Epithelial cell of prostate (primary cell): Measurements from ENCODE around the gene ZNF454.
A peak's percentile ranks its signal among the peaks of the same experiment; 100 is the strongest.

Experiments
- DNase-seq: peaks from one replicate; pipeline ENCODE4 v3.0.0-alpha.2; 2011; ENCODE audit warnings: low read depth, low spot score
- H3K27ac ChIP-seq: fragments of 450-650 bp; 2 replicates; pipeline ENCODE4 v1.5.1; 2017; ENCODE audit warnings: mild to moderate bottlenecking

Gene ZNF454

GRCh38 chr5:178940569-178941360, at the start of gene ZNF454:
Gene ZNF454 (plus strand): TSS chr5:178941198. CDS start chr5:178942792, 1,594 bp downstream.
- no peak within 1 kb of the TSS for H3K27ac ChIP-seq
- DNase-seq: peak; percentile 64

DNA sequence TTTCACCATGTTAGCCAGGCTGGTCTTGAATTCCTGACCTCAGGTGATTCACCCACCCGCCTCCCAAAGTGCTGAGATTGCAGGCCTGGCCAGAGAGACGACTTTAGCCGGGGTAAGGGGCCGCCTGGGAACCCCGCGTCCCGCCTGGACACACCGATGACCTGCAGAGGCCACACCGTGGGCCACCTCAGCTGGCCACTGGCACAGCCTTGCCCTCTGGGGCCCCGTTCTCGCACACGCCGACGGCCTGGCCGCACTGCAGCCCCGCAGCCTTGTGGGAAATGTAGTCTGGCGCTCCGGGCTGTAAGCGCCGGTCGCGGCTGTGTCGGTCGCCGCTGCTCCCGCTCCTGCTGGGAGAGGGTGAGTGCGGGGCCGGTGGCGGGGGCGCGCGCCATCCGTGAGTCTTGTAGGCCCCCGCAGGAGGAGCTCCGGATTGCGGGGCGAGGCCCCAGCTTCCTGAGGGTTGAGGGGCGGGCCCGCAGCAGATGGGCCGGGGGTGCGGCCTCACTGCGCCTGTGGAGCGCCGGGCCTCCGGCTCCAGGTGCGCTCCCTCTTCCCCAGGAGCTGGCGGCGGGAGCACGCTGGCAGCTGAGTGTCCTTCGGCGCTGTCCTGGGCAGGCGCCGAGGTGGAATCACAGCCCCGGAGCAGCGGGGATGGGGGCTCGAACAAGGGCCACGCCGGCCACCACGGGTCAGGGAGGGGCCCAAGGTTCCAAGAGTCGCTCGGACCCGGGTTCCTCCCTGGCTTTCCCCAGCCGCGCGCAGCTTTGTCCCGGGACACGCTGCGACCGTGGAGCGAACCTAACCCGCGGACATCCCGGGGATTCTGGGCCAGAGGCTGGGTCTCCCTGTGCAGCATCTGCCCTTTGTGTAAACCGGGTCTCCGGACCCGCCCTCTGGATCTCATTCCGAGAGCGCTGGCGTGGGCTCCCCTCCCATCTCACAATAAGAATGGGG, 45.1 kb upstream of the ZNF454 start, which contains the start of gene ZFP2:
ZFP2 (plus strand) TSS at position 299 of the 957 bp plus-strand sequence. CDS start 35,401 bp downstream, outside the sequence.
- H3K27ac ChIP-seq: peak within 1 kb of the TSS; percentile 23
- no peak for DNase-seq

GRCh38 chr5:178899289-178899688, 41.7 kb upstream of the ZNF454 start:
- DNase-seq: no peak
- no peak overlapping the region for H3K27ac ChIP-seq

- DNase-seq: peak; percentile 53
- H3K27ac ChIP-seq: no peak overlapping the region
Measured at GRCh38 chr5:178902849-178903248, 38.1 kb upstream of the ZNF454 start.

DNA sequence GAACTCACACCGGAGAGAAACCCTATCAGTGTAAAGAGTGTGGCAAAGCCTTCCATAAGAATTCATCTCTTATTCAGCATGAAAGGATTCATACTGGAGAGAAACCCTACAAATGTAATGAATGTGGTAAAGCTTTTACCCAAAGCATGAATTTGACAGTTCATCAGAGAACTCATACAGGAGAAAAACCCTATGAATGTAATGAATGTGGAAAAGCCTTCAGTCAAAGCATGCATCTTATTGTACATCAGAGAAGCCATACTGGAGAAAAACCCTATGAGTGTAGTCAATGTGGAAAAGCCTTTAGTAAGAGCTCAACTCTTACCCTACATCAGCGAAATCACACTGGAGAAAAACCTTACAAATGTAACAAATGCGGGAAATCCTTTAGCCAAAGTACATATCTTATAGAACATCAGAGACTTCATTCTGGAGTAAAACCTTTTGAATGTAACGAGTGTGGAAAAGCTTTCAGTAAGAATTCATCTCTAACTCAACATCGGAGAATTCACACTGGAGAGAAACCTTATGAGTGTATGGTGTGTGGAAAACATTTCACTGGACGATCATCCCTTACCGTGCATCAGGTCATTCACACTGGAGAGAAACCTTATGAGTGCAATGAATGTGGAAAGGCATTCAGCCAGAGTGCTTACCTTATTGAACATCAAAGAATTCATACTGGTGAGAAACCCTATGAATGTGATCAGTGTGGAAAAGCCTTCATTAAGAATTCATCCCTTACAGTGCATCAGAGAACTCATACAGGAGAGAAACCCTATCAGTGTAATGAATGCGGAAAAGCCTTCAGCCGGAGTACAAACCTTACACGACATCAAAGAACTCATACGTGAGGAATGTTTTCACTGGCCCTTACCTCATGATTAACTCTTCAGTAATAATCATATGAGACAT, 8.9 kb upstream of the ZNF454 start:
- no peak overlapping the region for H3K27ac ChIP-seq
- DNase-seq: no peak

- DNase-seq: no peak
- no peak overlapping the region for H3K27ac ChIP-seq
Measured at GRCh38 chr5:178941361-178941760, 363 bp downstream of the ZNF454 start.

- no peak for DNase-seq
- H3K27ac ChIP-seq: no peak overlapping the region
Measured at GRCh38 chr5:178965465-178966055, 24.6 kb downstream of the ZNF454 start.

- no peak for DNase-seq
- H3K27ac ChIP-seq: no peak overlapping the region
Measured at GRCh38 chr5:178981381-178981780, 40.4 kb downstream of the ZNF454 start.

DNA sequence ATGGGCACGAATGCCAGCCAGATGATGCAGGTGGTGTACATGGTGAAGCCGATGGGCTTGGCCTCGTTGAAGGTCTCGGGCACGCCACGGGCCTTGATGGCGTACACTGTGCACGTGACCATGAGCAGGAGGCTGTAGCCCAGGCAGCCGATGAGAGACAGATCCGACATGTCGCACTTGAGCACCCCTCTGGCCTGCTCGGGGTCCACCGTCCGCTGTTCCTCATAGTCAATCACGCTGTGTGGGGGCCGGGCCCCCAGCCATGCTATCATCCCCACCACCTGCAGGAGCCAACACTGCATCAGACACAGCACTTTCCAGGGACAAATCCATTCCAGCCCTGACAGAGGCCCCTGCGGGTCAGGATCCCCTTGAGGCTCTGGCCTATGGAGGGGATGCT, 41.9 kb downstream of the ZNF454 start:
- DNase-seq: no peak
- no peak overlapping the region for H3K27ac ChIP-seq

GRCh38 chr5:178983728-178984127, 42.7 kb downstream of the ZNF454 start:
- no peak for DNase-seq
- no peak overlapping the region for H3K27ac ChIP-seq

- H3K27ac ChIP-seq: no peak overlapping the region
- DNase-seq: no peak
Measured at GRCh38 chr5:178984145-178985072, 43.4 kb downstream of the ZNF454 start.

GRCh38 chr5:178986326-178986960, 45.4 kb downstream of the ZNF454 start:
- DNase-seq: no peak

DNA sequence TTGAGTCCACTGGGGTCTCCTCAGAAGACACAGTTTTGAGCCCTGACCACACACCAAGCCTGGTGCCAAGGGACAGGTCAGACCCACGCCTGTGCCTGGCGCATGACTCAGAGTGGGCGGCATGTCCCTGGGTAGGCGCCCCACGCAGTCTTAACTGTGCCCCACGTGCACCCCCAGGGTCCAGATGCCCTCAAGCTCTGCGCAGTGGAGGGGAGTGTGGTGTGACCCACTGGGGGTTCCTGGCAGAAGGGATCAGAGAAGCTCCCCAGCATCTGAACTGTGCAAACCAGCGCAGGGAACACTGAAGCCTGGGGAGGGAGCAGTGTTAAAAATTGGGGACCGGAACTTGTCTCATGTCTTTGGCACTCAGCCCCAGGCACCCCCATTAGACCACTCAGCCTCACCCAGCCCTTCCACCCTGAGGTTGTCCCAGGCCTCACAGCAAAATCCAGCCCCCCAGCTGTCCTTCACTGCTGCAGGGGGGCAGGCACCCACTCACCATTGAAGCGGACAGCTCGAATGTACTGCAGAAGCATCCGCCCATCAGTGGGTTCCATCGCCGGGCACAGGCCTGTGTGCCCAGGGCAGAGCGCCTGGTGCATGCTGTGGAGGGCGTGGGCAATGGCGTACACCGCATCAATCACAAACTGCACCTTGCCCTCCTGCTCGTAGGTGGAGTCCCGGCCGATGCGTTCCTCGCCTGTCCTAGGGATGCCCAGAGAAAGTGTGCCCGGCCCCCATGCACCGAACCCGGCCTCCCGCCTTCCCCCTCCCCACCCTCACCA, 47.6 kb downstream of the ZNF454 start:
- DNase-seq: no peak

More at GRCh38 chr5:178986326-178986960, 45.4 kb downstream of the ZNF454 start:
- H3K27ac ChIP-seq: no peak overlapping the region

DNA sequence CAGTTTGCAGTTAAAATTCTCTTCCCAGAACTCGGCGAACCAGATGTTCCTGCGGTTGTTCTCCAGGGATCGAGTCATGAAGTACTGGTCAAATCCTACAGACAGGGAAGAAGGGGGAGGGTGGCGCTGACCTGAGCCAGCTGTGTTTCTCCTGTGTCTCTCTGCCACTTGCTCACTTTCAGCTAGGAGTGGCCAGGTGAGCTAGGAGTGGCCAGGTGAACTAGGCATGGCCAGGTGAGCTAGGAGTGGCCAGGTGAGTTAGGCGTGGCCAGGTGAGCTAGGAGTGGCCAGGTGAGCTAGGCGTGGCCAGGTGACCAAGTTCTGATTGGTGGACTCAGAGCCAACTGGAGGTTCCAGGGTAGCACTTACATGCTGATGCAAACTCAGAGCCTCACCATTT, 48.3 kb downstream of the ZNF454 start:
- no peak overlapping the region for H3K27ac ChIP-seq
- no peak for DNase-seq

More for the DNA sequence above, 47.6 kb downstream of the ZNF454 start:
- H3K27ac ChIP-seq: no peak overlapping the region

- H3K27ac ChIP-seq: no peak overlapping the region
- DNase-seq: no peak
Measured at GRCh38 chr5:178990491-178990890, 49.5 kb downstream of the ZNF454 start.

- no peak overlapping the region for H3K27ac ChIP-seq
- no peak for DNase-seq
Measured at GRCh38 chr5:178991190-178992145, 50.5 kb downstream of the ZNF454 start.
